ENCODE measurements around the gene ARL6IP5. TPM values are rescaled to one million over a fixed set of nuclear protein-coding genes. Genes with fewer than 3 reads are reported as not detected.

ARL6IP5 gene
- total RNA-seq, 1 experiment from 2014 or later = 30.0 TPM

- ATAC-seq (no peak), DNase-seq (ENCODE audit: low read depth, low spot score) (no peak)
- Histone ChIP-seq H3K9me2 (ENCODE audit: insufficient read depth) (no peaks in the 10 kb centered on the region), H3K9ac (ENCODE audit: low read length) (no peak overlapping the region), H3K4me3 (replicated peaks in 1 of 2; ENCODE audit: low read depth in 1 of 2, low read length in 2 of 2) (no peak overlapping the region), H3K27me3 (ENCODE audit: insufficient read depth, low read length) (no peaks in the 10 kb centered on the region), H4K20me1 (ENCODE audit: insufficient read depth) (no peaks in the 10 kb centered on the region), H3K36me3 (ENCODE audit: control insufficient read depth in 1 of 2, insufficient read depth in 2 of 2, low read length in 2 of 2) (no peaks in the 10 kb centered on the region), H3K27ac (ENCODE audit: low read depth, low read length) (no peak overlapping the region), H3K4me2 (ENCODE audit: low read length) (no peak overlapping the region), H3K79me2 (ENCODE audit: insufficient read depth, low read length) (no peaks in the 10 kb centered on the region), H3K9me3 (ENCODE audit: control insufficient read depth in 1 of 2, insufficient read depth in 1 of 2, low read depth in 1 of 2, low read length in 2 of 2) (no peaks in the 10 kb centered on the region), H2AFZ (ENCODE audit: low read depth, low read length, poor library complexity, severe bottlenecking) (no peak overlapping the region), H3K4me1 (ENCODE audit: control insufficient read depth in 1 of 2, insufficient read depth in 2 of 2, low read length in 2 of 2) (peaks cover 0 to 21% of the 10 kb centered on the region in 2 experiments; a peak in 3 of 4 replicates)
- no peak for TF ChIP-seq ELF1 (IDR thresholded peaks at IDR 0.05; ENCODE audit: borderline replicate concordance, low read depth)
- TF ChIP-seq REST (IDR thresholded peaks at IDR 0.05; ENCODE audit: low read depth) = no peak
- no peak for TF ChIP-seq RAD21 (IDR thresholded peaks at IDR 0.05; ENCODE audit: low read depth)
- TF ChIP-seq JUND (IDR thresholded peaks at IDR 0.05) = no peak
- no peak for TF ChIP-seq ZNF274 (IDR thresholded peaks at IDR 0.05; ENCODE audit: low read depth, low read length)
- TF ChIP-seq CTCF (IDR thresholded peaks at IDR 0.05 in 2 of 3, conservative IDR thresholded peaks at IDR 0.05 in 1 of 3; ENCODE audit: borderline replicate concordance in 1 of 3, insufficient read depth in 1 of 3, low read depth in 2 of 3, low read length in 2 of 3) = no peak
- TF ChIP-seq ZFX (IDR thresholded peaks at IDR 0.05) = no peak
- TF ChIP-seq CEBPB (IDR thresholded peaks at IDR 0.05; ENCODE audit: low read depth) = no peak
- no peak for TF ChIP-seq SRF (IDR thresholded peaks at IDR 0.05; ENCODE audit: low read depth)
- TF ChIP-seq POLR2AphosphoS5 (IDR thresholded peaks at IDR 0.05; ENCODE audit: low read depth, low read length) = no peak
- TF ChIP-seq CBX3 (IDR thresholded peaks at IDR 0.05; ENCODE audit: low read depth) = no peak
- TF ChIP-seq EGR1 (IDR thresholded peaks at IDR 0.05; ENCODE audit: low read depth) = no peak
- TF ChIP-seq EZH2phosphoT487 (IDR thresholded peaks at IDR 0.05; ENCODE audit: borderline replicate concordance) = no peak
- TF ChIP-seq TCF7L2 (IDR thresholded peaks at IDR 0.05; ENCODE audit: borderline replicate concordance, extremely low read depth, insufficient read depth, insufficient read length) = no peak
- no peak for TF ChIP-seq SIN3A (IDR thresholded peaks at IDR 0.05; ENCODE audit: low read depth)
- no peak for TF ChIP-seq YY1 (IDR thresholded peaks at IDR 0.05; ENCODE audit: extremely low read depth, insufficient replicate concordance, low read depth, low read length)
- TF ChIP-seq SP1 (IDR thresholded peaks at IDR 0.05; ENCODE audit: low read depth) = no peak
- CTCF ChIA-PET = interaction anchor here (3.2 kb wide), 1 partner anchor 187 kb away, joined by 15 read pairs; no protein-coding TSS in a partner anchor
- intact Hi-C loops (cut with micrococcal nuclease) = no loop called here
- RAD21 ChIA-PET (ENCODE audit: low non-redundant PET in 1 of 2, low total read pairs in 2 of 2, uncharacterized antibody in 2 of 2, unreplicated experiment in 2 of 2) = no interaction called here
- no TSS peak for BruUV-seq (replicated peaks)
- POLR2A ChIA-PET = no interaction called here
Measured at GRCh38 chr3:69119138-69119537, 34.4 kb downstream of the ARL6IP5 start.

Measured in HCT116 (cell line).